Superior temporal gyrus (tissue), 1 donor: ENCODE data around the gene VASH1.

Experiments used
- DNase-seq: peaks from one replicate; pipeline ENCODE4 v3.0.0-alpha.2; 2016; ENCODE audit errors: extremely low spot score

The VASH1 gene

GRCh38 chr14:76784881-76785280 is 23.6 kb downstream of the VASH1 start:
- DNase-seq = peak; percentile 93

- DNase-seq = peak; percentile 41
These were observed 25.3 kb downstream of the VASH1 start for GRCh38 chr14:76786601-76787000.

DNA sequence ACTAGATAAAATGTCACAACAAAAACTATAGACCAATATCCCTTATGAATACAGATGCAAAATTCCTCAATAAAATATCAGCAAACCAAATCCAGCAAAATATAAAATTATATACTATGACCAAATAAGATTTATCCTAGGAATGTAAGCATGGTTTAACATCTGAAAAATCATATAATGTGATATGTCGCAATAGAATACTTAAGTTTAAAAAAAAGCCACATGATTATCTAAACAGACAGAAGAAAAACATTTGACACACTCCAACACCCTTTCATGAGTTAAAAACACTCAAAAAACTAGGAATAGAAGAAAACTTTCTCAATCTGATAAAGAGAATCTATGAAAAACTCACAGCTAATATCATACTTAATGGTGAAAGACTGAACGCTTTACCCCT is 31.2 kb downstream of the VASH1 start:
- no peak for DNase-seq

DNA sequence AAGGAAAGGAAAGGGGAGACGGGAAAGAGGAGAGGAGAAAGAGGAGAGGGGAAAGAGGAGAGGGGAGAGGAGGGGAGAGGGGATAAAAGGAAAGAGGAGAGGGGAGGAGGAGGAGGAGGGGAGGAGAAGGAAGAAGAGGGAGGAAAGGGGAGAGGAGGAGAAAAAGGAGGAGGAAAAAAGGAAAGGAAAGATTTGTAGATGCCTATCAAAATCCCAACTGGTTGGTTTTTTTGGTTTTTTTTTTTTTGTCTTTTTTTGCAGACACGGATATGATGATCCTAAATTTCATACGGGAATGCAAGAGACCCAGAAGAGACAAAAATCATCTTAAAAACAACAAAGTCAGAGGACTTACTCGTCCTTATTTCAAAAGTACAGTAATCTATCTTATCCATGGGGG is 32.1 kb downstream of the VASH1 start:
- DNase-seq = no peak

- DNase-seq = no peak
These were observed 32.7 kb downstream of the VASH1 start for GRCh38 chr14:76793956-76794355.

GRCh38 chr14:76806446-76806845 is 45.2 kb downstream of the VASH1 start:
- no peak for DNase-seq

DNA sequence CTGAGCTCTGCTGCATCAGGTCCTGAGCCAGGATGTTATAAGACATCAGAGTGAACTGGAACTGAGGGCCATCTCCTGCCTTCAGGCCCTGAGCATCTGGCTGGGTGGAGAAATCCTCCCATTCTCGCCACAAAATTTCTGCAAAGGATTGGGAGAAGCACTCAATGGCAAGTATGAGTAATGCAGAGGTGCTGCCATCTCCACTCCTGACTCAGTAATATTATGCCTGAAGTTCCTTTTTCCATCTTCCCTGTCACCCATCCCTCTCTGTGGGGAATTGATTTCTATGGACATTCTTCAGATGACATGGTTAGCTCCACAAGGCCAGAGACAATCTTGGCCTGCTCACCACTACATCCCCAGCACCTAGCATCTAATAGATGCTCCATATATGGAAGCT is 46.7 kb downstream of the VASH1 start:
- no peak for DNase-seq

DNA sequence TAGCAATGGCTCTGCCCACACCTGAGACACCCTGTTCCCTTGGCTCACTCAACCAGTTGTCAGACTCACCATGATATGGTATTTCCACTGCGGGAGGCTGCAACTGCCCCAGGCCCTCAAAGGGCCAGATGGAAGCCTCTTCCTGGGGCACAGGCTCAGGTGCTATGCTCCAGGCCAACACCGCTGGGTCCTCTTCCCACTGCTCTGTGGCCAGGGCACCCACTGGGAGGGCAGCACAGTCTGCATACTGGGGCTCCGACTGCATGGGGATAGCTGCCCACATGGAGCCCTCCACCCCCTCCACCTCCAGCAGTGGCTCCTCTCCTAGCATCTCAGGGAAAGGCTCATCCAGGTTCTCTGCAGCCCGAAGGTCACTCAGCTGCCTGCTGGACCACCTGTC is 47.7 kb downstream of the VASH1 start:
- no peak for DNase-seq

GRCh38 chr14:76810525-76810924 is 49.3 kb downstream of the VASH1 start:
- DNase-seq = no peak

- DNase-seq = peak; percentile 88
These were observed 49.7 kb downstream of the VASH1 start for GRCh38 chr14:76810953-76811400.

GRCh38 chr14:76811561-76811960 is 50.3 kb downstream of the VASH1 start:
- peak; percentile 58 for DNase-seq

DNA sequence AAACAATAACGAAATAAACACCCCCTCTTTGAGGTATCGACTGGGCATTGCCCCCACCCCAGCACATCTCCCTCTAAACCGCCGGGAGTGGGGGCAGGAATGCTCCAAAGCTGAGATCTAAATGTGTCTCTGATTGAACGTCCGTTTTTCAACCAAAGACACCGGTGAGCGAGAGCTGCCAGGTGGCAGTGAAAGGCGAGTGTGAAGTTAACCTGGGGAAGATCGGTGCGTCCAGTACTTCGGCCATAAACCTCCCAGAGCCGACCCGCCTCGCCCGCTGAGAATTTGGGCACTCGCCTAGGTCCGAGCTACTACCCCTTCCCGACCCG is 50.8 kb downstream of the VASH1 start:
- no peak for DNase-seq

DNA sequence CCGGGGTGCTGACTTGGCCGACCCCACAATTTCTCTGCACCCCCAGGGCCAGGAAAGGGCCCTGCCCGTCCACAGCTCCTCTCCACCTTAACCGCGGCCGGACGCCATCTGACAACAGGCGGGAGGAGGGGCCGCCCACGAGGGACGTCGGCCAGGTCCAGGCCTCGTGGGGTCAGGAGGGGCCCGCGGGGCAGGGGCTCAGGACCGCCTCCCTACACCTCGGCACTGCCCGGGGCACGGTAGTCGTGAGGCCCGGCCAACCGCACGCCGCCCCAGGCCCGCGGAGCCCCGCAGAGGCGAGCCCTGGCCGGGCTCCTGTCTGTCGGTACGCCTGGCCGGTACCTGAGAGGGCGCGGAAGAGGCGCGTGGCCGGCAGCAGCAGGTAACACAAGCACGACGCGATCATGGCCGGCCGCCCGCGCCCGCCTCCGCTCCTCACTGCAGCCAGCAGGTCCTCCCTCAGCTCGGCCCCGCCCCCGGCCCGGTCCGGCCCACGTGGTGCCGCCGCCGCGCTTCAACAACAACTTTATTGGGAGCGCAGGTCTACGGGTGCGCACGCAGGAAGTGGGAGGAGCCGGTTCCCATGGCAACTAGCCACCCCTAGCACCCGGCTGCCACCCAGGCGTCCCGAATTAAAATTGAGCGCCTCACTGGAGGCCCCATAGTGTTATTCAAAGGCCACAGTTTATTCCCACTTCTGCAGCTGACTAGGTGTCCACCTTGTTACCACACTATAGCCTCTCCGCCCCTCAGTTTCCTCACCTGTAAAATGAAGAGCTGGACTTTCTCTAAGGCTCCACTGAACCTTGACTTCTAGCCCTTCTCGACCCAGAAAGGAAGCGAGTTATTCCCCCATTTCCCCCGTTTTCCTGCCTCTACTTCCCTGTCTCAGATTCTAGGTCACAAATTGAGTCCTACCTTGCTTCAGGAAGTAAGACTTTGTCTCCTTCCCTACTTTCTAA is 51.4 kb downstream of the VASH1 start, which contains the start of gene ANGEL1:
TSS of gene ANGEL1 (minus strand) at position 461 of the 962 bp plus-strand sequence. CDS start at position 406, 55 bp downstream.
- DNase-seq = peak; percentile 92

DNA sequence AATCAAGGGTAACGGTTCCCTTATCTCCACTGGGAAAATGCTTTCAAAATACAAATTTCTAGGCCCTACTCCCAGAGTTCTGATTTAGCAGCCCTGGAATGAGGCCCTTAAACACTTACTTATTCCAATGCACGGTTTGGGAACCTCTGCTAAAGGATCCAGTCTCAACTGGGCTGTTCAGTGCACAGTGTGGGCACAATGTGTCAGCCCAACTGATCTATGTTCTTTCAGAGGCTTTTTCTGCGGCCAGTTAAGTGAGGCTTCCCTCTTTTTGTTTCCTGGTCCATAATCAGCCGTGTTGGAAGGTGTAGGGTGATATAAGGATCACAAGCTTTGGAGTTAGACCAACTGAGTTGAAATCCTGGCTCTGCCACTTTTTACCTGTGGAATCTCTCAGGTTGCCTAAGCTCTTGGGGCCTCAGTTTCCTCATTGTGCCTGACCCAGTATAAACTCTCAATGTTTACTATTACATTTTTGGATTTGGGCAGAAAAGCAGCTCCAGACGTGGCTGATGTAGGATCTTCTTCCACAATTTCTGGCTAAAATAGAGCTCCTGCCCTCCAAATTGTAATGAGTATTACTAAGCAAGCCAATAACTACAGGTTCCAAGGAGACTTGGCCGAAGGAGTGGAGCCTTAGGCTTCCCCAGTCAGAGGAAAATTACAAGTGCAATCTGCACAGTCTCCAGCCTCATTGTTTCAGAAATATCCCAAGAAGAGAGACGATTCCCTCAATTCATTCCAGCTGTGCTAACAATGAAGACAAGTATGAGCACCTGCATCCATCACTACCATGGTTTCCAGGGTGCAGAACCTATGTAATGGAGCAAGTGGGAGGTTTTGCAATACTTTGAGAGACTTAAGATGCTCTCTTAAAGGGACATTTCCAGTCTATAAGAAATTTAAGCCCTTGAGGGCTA is 53.7 kb downstream of the VASH1 start:
- DNase-seq = no peak

DNA sequence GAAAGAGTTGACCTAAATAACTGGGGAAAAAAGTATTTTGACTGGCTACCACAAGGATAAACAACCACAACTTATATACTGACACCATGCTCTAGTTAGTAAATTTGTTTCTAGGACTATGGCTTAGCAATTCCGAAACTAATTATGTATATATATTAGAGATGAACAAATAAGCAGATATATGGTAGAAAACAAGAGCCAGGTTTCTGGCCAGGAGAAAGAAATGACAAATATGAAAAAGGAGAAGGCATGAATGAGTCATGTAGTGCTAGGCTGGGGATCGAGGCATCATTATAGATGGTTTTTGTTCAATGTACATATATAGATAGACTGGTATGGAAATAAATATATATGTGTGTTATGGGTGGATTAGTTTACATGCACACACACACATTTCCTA is 59.4 kb downstream of the VASH1 start:
- DNase-seq = no peak

- no peak for DNase-seq
These were observed 64.9 kb downstream of the VASH1 start, which contains the start of gene LRRC74A for GRCh38 chr14:76826122-76826521. LRRC74A (plus strand) TSS chr14:76826408; CDS start chr14:76826698, 290 bp downstream.

DNA sequence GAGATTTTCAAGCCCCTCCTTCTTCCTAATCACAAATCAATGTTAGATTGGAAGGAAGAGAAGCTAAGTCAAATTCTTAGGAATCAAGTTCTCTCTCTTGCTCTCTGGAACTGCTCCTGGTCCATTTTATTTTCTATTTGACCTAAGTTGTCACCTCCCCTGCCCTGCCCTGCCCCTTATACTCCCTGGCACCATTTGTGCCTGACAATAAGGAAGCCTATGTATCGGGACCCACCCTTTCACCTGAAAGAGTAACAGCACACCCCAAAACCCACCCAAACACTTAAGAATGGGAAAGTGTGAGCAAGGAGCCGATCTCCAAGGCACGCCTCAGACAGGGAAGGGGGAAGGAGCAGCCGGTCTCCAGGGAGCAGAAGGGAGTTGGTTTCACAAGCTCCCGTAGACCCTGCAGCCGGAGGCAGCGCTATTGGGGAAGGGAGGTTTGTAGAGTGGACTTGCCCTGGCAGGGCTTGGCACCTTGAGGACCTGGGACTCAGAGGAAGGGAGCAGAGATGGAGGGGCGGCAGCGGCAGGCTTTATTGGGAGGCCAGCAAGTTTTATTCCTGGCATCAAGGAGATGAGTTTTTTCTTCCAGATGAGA is 66.5 kb downstream of the VASH1 start:
- no peak for DNase-seq

GRCh38 chr14:76828339-76829012 is 67.2 kb downstream of the VASH1 start:
- peak; percentile 35 for DNase-seq

- peak; percentile 41 for DNase-seq
These were observed 67.7 kb downstream of the VASH1 start for GRCh38 chr14:76829013-76829365.

- peak; percentile 96 for DNase-seq
These were observed 68.6 kb downstream of the VASH1 start for GRCh38 chr14:76829650-76830421.

GRCh38 chr14:76830556-76830955 is 69.3 kb downstream of the VASH1 start:
- DNase-seq = no peak
